ENCODE measurements around the gene RAP1GAP2.
"Not testable (repeated sequence)": the region's sequence is repeated elsewhere in the genome, so short reads cannot be mapped to it uniquely, and the experiment has no call there.

The RAP1GAP2 gene

GRCh38 chr17:2776589-2777241 is 19.5 kb upstream of the RAP1GAP2 start:
- Histone ChIP-seq H3K4me1 (ENCODE audit: control insufficient read depth in 1 of 2, insufficient read depth in 2 of 2, low read length in 2 of 2) (peaks cover 6 to 7% of the 10 kb centered on the region in 2 donors), H3K9me3 (ENCODE audit: control insufficient read depth in 1 of 2, low read length in 2 of 2) (no peaks in the 10 kb centered on the region), H3K27me3 (ENCODE audit: control insufficient read depth in 1 of 2, insufficient read depth in 2 of 2, low read length in 2 of 2) (peaks cover 8 to 26% of the 10 kb centered on the region in 2 donors), H3K36me3 (ENCODE audit: control insufficient read depth in 1 of 2, insufficient read depth in 2 of 2, low read length in 2 of 2) (no peaks in the 10 kb centered on the region), H3K4me3 (ENCODE audit: low read depth in 1 of 2, low read length in 2 of 2) (peak overlapping the region; percentile 17 to 60), H3K9ac (ENCODE audit: low read depth in 1 of 2, low read length in 2 of 2) (peak overlapping the region in 1 of 2 donors; percentile 18), H3K27ac (ENCODE audit: low read depth, low read length) (no peak overlapping the region)

GRCh38 chr17:2777242-2777867 is 18.9 kb upstream of the RAP1GAP2 start:
- Histone ChIP-seq H3K4me3 (ENCODE audit: low read depth in 1 of 2, low read length in 2 of 2) (peak overlapping the region; percentile 17 to 60), H3K9ac (ENCODE audit: low read depth in 1 of 2, low read length in 2 of 2) (peak overlapping the region in 1 of 2 donors; percentile 18), H3K27me3 (ENCODE audit: control insufficient read depth in 1 of 2, insufficient read depth in 2 of 2, low read length in 2 of 2) (peaks cover 8 to 26% of the 10 kb centered on the region in 2 donors), H3K4me1 (ENCODE audit: control insufficient read depth in 1 of 2, insufficient read depth in 2 of 2, low read length in 2 of 2) (peaks cover 6 to 7% of the 10 kb centered on the region in 2 donors), H3K9me3 (ENCODE audit: control insufficient read depth in 1 of 2, low read length in 2 of 2) (no peaks in the 10 kb centered on the region), H3K27ac (ENCODE audit: low read depth, low read length) (no peak overlapping the region), H3K36me3 (ENCODE audit: control insufficient read depth in 1 of 2, insufficient read depth in 2 of 2, low read length in 2 of 2) (no peaks in the 10 kb centered on the region)

GRCh38 chr17:2778489-2778888 is 17.7 kb upstream of the RAP1GAP2 start:
- Histone ChIP-seq H3K9ac (ENCODE audit: low read depth in 1 of 2, low read length in 2 of 2) (no peak overlapping the region), H3K36me3 (ENCODE audit: control insufficient read depth in 1 of 2, insufficient read depth in 2 of 2, low read length in 2 of 2) (no peaks in the 10 kb centered on the region), H3K4me3 (ENCODE audit: low read depth in 1 of 2, low read length in 2 of 2) (no peak overlapping the region), H3K27me3 (ENCODE audit: control insufficient read depth in 1 of 2, insufficient read depth in 2 of 2, low read length in 2 of 2) (peaks cover 8 to 22% of the 10 kb centered on the region in 2 donors), H3K4me1 (ENCODE audit: control insufficient read depth in 1 of 2, insufficient read depth in 2 of 2, low read length in 2 of 2) (peaks cover 6 to 7% of the 10 kb centered on the region in 2 donors), H3K9me3 (ENCODE audit: control insufficient read depth in 1 of 2, low read length in 2 of 2) (no peaks in the 10 kb centered on the region), H3K27ac (ENCODE audit: low read depth, low read length) (no peak overlapping the region)

GRCh38 chr17:2779545-2779944 is 16.7 kb upstream of the RAP1GAP2 start:
- Histone ChIP-seq H3K4me1 (ENCODE audit: control insufficient read depth in 1 of 2, insufficient read depth in 2 of 2, low read length in 2 of 2) (peaks cover 6 to 7% of the 10 kb centered on the region in 2 donors), H3K27ac (ENCODE audit: low read depth, low read length) (no peak overlapping the region), H3K4me3 (ENCODE audit: low read depth in 1 of 2, low read length in 2 of 2) (no peak overlapping the region), H3K27me3 (ENCODE audit: control insufficient read depth in 1 of 2, insufficient read depth in 2 of 2, low read length in 2 of 2) (peaks cover 8 to 22% of the 10 kb centered on the region in 2 donors), H3K9ac (ENCODE audit: low read depth in 1 of 2, low read length in 2 of 2) (no peak overlapping the region), H3K9me3 (ENCODE audit: control insufficient read depth in 1 of 2, low read length in 2 of 2) (no peaks in the 10 kb centered on the region), H3K36me3 (ENCODE audit: control insufficient read depth in 1 of 2, insufficient read depth in 2 of 2, low read length in 2 of 2) (no peaks in the 10 kb centered on the region)

GRCh38 chr17:2780256-2780655 is 16.0 kb upstream of the RAP1GAP2 start:
- Histone ChIP-seq H3K27ac (ENCODE audit: low read depth, low read length) (no peak overlapping the region), H3K36me3 (ENCODE audit: control insufficient read depth in 1 of 2, insufficient read depth in 2 of 2, low read length in 2 of 2) (no peaks in the 10 kb centered on the region), H3K27me3 (ENCODE audit: control insufficient read depth in 1 of 2, insufficient read depth in 2 of 2, low read length in 2 of 2) (peaks cover 8 to 22% of the 10 kb centered on the region in 2 donors)

GRCh38 chr17:2780931-2781454 is 15.2 kb upstream of the RAP1GAP2 start:
- H3K9ac ChIP-seq (ENCODE audit: low read depth in 1 of 2, low read length in 2 of 2) = no peak overlapping the region
- H3K4me1 ChIP-seq (ENCODE audit: control insufficient read depth in 1 of 2, insufficient read depth in 2 of 2, low read length in 2 of 2) = peaks cover 6 to 7% of the 10 kb centered on the region in 2 donors
- H3K9me3 ChIP-seq (ENCODE audit: control insufficient read depth in 1 of 2, low read length in 2 of 2) = no peaks in the 10 kb centered on the region
- H3K36me3 ChIP-seq (ENCODE audit: control insufficient read depth in 1 of 2, insufficient read depth in 2 of 2, low read length in 2 of 2) = no peaks in the 10 kb centered on the region
- no peak overlapping the region for H3K4me3 ChIP-seq (ENCODE audit: low read depth in 1 of 2, low read length in 2 of 2)
- peaks cover 8 to 16% of the 10 kb centered on the region in 2 donors for H3K27me3 ChIP-seq (ENCODE audit: control insufficient read depth in 1 of 2, insufficient read depth in 2 of 2, low read length in 2 of 2)
- no peak overlapping the region for H3K27ac ChIP-seq (ENCODE audit: low read depth, low read length)

More at GRCh38 chr17:2780256-2780655, 16.0 kb upstream of the RAP1GAP2 start:
- Histone ChIP-seq H3K9ac (ENCODE audit: low read depth in 1 of 2, low read length in 2 of 2) (no peak overlapping the region), H3K9me3 (ENCODE audit: control insufficient read depth in 1 of 2, low read length in 2 of 2) (no peaks in the 10 kb centered on the region), H3K4me3 (ENCODE audit: low read depth in 1 of 2, low read length in 2 of 2) (no peak overlapping the region), H3K4me1 (ENCODE audit: control insufficient read depth in 1 of 2, insufficient read depth in 2 of 2, low read length in 2 of 2) (peaks cover 6 to 7% of the 10 kb centered on the region in 2 donors)

- H3K9ac ChIP-seq (ENCODE audit: low read depth in 1 of 2, low read length in 2 of 2); H3K4me1 ChIP-seq (ENCODE audit: control insufficient read depth in 1 of 2, insufficient read depth in 2 of 2, low read length in 2 of 2); H3K4me3 ChIP-seq (ENCODE audit: low read depth in 1 of 2, low read length in 2 of 2); H3K9me3 ChIP-seq (ENCODE audit: control insufficient read depth in 1 of 2, low read length in 2 of 2); H3K27ac ChIP-seq (ENCODE audit: low read depth, low read length); H3K36me3 ChIP-seq (ENCODE audit: control insufficient read depth in 1 of 2, insufficient read depth in 2 of 2, low read length in 2 of 2): not testable (repeated sequence)
- peaks cover 8 to 13% of the 10 kb centered on the region in 2 donors for H3K27me3 ChIP-seq (ENCODE audit: control insufficient read depth in 1 of 2, insufficient read depth in 2 of 2, low read length in 2 of 2)
These were observed 14.6 kb upstream of the RAP1GAP2 start for GRCh38 chr17:2781598-2781997.

- no peak overlapping the region for H3K9ac ChIP-seq (ENCODE audit: low read depth in 1 of 2, low read length in 2 of 2)
- H3K27me3 ChIP-seq (ENCODE audit: control insufficient read depth in 1 of 2, insufficient read depth in 2 of 2, low read length in 2 of 2) = peaks cover 6 to 10% of the 10 kb centered on the region in 2 donors
- no peak overlapping the region for H3K27ac ChIP-seq (ENCODE audit: low read depth, low read length)
- no peaks in the 10 kb centered on the region for H3K36me3 ChIP-seq (ENCODE audit: control insufficient read depth in 1 of 2, insufficient read depth in 2 of 2, low read length in 2 of 2)
- H3K4me3 ChIP-seq (ENCODE audit: low read depth in 1 of 2, low read length in 2 of 2) = no peak overlapping the region
- H3K9me3 ChIP-seq (ENCODE audit: control insufficient read depth in 1 of 2, low read length in 2 of 2) = no peaks in the 10 kb centered on the region
- H3K4me1 ChIP-seq (ENCODE audit: control insufficient read depth in 1 of 2, insufficient read depth in 2 of 2, low read length in 2 of 2) = peaks cover 3 to 4% of the 10 kb centered on the region in 2 donors
These were observed 14.2 kb upstream of the RAP1GAP2 start for GRCh38 chr17:2782055-2782454.

- no peak overlapping the region for H3K9ac ChIP-seq (ENCODE audit: low read depth in 1 of 2, low read length in 2 of 2)
- no peaks in the 10 kb centered on the region for H3K36me3 ChIP-seq (ENCODE audit: control insufficient read depth in 1 of 2, insufficient read depth in 2 of 2, low read length in 2 of 2)
- no peaks in the 10 kb centered on the region for H3K4me1 ChIP-seq (ENCODE audit: control insufficient read depth in 1 of 2, insufficient read depth in 2 of 2, low read length in 2 of 2)
- no peaks in the 10 kb centered on the region for H3K9me3 ChIP-seq (ENCODE audit: control insufficient read depth in 1 of 2, low read length in 2 of 2)
- peaks cover 0 to 1% of the 10 kb centered on the region in 2 donors for H3K27me3 ChIP-seq (ENCODE audit: control insufficient read depth in 1 of 2, insufficient read depth in 2 of 2, low read length in 2 of 2)
- H3K4me3 ChIP-seq (ENCODE audit: low read depth in 1 of 2, low read length in 2 of 2) = no peak overlapping the region
- no peak overlapping the region for H3K27ac ChIP-seq (ENCODE audit: low read depth, low read length)
These were observed 12.8 kb upstream of the RAP1GAP2 start for GRCh38 chr17:2783310-2784030.

GRCh38 chr17:2784864-2785263 is 11.4 kb upstream of the RAP1GAP2 start:
- no peaks in the 10 kb centered on the region for H3K4me1 ChIP-seq (ENCODE audit: control insufficient read depth in 1 of 2, insufficient read depth in 2 of 2, low read length in 2 of 2)
- H3K4me3 ChIP-seq (ENCODE audit: low read depth in 1 of 2, low read length in 2 of 2) = no peak overlapping the region
- H3K9ac ChIP-seq (ENCODE audit: low read depth in 1 of 2, low read length in 2 of 2) = no peak overlapping the region
- H3K27me3 ChIP-seq (ENCODE audit: control insufficient read depth in 1 of 2, insufficient read depth in 2 of 2, low read length in 2 of 2) = no peaks in the 10 kb centered on the region
- H3K9me3 ChIP-seq (ENCODE audit: control insufficient read depth in 1 of 2, low read length in 2 of 2) = no peaks in the 10 kb centered on the region
- no peaks in the 10 kb centered on the region for H3K36me3 ChIP-seq (ENCODE audit: control insufficient read depth in 1 of 2, insufficient read depth in 2 of 2, low read length in 2 of 2)
- H3K27ac ChIP-seq (ENCODE audit: low read depth, low read length) = no peak overlapping the region

All from duodenal mucosa (tissue), 2 donors.